Measurements from ENCODE around the gene GTPBP6.
"Not testable (repeated sequence)": the region's sequence is repeated elsewhere in the genome, so short reads cannot be mapped to it uniquely, and the experiment has no call there.

Gene GTPBP6

GRCh38 chrX:265502-265901 lies 53.1 kb downstream of the GTPBP6 start:
- no peak for DNase-seq (ENCODE audit: low spot score)

GRCh38 chrX:264634-265455 lies 53.8 kb downstream of the GTPBP6 start:
- DNase-seq (ENCODE audit: low spot score): no peak

GRCh38 chrX:264006-264405 lies 54.6 kb downstream of the GTPBP6 start:
- not testable (repeated sequence) for DNase-seq (ENCODE audit: low spot score)

GRCh38 chrX:262381-262909 lies 56.2 kb downstream of the GTPBP6 start:
- no peak for DNase-seq (ENCODE audit: low spot score)

- DNase-seq (ENCODE audit: low spot score): no peak
Measured at GRCh38 chrX:261919-262352, 56.7 kb downstream of the GTPBP6 start.

- DNase-seq (ENCODE audit: low spot score): no peak
Measured at GRCh38 chrX:261167-261918, 57.3 kb downstream of the GTPBP6 start.

GRCh38 chrX:259692-260355 lies 58.8 kb downstream of the GTPBP6 start:
- DNase-seq (ENCODE audit: low spot score): no peak

- DNase-seq (ENCODE audit: low spot score): no peak
Measured at GRCh38 chrX:258291-259040, 60.1 kb downstream of the GTPBP6 start.

GRCh38 chrX:257681-258289 lies 60.8 kb downstream of the GTPBP6 start:
- DNase-seq (ENCODE audit: low spot score): no peak

GRCh38 chrX:257054-257453 lies 61.5 kb downstream of the GTPBP6 start:
- not testable (repeated sequence) for DNase-seq (ENCODE audit: low spot score)

- DNase-seq (ENCODE audit: low spot score): no peak
Measured at GRCh38 chrX:255923-256331, 62.7 kb downstream of the GTPBP6 start.
